GM19452 (cell line): ENCODE data around the gene MYOM1.

Experiments
- ATAC-seq: cut with Tn5 transposase; IDR thresholded peaks from one replicate; pipeline ENCODE4 v1.9.1; 2021; ENCODE audit not compliant: unreplicated experiment

The MYOM1 gene

GRCh38 chr18:3120356-3120755 lies 99.4 kb downstream of the MYOM1 start:
- no peak for ATAC-seq

GRCh38 chr18:3119401-3120341 lies 100.1 kb downstream of the MYOM1 start:
- ATAC-seq, result no peak

- no peak for ATAC-seq
These were observed 101.4 kb downstream of the MYOM1 start for GRCh38 chr18:3118195-3119010.

GRCh38 chr18:3117493-3118192 lies 102.1 kb downstream of the MYOM1 start:
- no peak for ATAC-seq

- no peak for ATAC-seq
These were observed 104.2 kb downstream of the MYOM1 start for GRCh38 chr18:3115447-3116030.

GRCh38 chr18:3114451-3114850 lies 105.3 kb downstream of the MYOM1 start:
- no peak for ATAC-seq

- ATAC-seq, result no peak
These were observed 105.7 kb downstream of the MYOM1 start for GRCh38 chr18:3114026-3114425.

GRCh38 chr18:3111523-3112240 lies 108.1 kb downstream of the MYOM1 start:
- ATAC-seq, result no peak

- ATAC-seq, result no peak
These were observed 109.6 kb downstream of the MYOM1 start for GRCh38 chr18:3110034-3110752.

GRCh38 chr18:3107740-3108151 lies 112.0 kb downstream of the MYOM1 start:
- no peak for ATAC-seq

GRCh38 chr18:3104190-3105054 lies 115.3 kb downstream of the MYOM1 start:
- ATAC-seq, result no peak

GRCh38 chr18:3103576-3103975 lies 116.2 kb downstream of the MYOM1 start:
- no peak for ATAC-seq

GRCh38 chr18:3102983-3103382 lies 116.8 kb downstream of the MYOM1 start:
- ATAC-seq, result no peak

- no peak for ATAC-seq
These were observed 119.2 kb downstream of the MYOM1 start for GRCh38 chr18:3100498-3101132.

GRCh38 chr18:3099327-3099726 lies 120.4 kb downstream of the MYOM1 start:
- no peak for ATAC-seq

- no peak for ATAC-seq
These were observed 122.7 kb downstream of the MYOM1 start for GRCh38 chr18:3097082-3097481.

GRCh38 chr18:3095921-3096320 lies 123.8 kb downstream of the MYOM1 start:
- ATAC-seq, result no peak

- no peak for ATAC-seq
These were observed 125.5 kb downstream of the MYOM1 start for GRCh38 chr18:3094338-3094684.
